Fibroblast of skin of right biceps (primary cell): ENCODE results near the gene TEAD1.

Experiments
- DNase-seq: peaks from one replicate; pipeline ENCODE4 v3.0.0-alpha.2; 2013

The TEAD1 gene

GRCh38 chr11:12687740-12688139, 13.5 kb downstream of the TEAD1 start:
- DNase-seq = no peak

DNA sequence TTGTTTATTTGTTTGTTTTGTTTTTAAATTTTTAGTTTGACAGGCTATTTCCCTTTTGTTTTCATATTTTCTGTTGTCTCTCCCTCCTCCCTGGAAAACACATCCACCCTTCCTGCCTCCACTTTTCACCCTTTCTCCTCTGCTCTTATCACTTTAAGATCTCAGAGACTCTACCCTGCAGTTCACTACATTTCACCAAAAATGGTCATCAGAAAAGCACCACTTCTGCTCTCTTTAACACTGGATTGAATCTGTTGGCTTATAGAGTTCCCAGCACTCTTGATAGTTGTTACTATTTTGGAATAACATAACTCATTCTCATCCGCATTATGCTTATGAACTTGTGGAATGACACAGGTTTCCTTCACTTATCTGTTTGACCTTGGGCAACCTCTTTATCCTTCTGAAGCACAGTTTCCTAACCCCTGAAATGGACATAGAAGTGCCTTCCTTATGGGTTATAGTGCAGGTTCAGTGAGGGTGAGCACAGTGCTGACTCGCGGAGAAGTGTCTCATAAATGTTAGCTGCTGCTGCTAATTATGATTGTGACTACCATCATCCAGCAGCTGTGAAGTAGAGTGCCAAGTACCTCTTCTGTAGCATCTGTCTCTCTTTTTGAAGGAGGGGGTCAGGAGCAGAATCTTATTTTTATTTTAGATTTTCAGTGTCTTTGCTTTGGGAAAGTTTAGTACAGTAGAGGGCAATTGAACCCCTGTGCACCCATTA, 15.0 kb downstream of the TEAD1 start:
- DNase-seq = no peak

DNA sequence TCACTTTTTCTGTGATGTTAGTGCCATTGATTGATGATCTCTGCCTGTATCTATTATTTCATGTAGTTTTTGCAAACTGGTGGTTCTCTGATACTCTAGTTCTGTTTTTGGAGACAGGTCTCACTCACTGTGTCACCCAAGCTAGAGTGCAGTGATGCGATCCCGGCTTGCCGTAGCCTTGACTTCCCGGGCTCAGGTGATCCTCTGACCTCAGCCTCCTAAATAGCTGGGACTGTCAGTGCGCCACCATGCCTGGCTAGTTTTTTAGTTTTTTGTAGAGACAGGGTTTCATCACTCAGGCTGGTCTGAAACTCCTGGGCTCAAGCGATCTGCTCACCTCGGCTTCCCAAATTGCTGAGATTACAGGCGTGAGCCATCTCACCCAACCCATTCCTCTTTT, 16.4 kb downstream of the TEAD1 start:
- DNase-seq = no peak

DNA sequence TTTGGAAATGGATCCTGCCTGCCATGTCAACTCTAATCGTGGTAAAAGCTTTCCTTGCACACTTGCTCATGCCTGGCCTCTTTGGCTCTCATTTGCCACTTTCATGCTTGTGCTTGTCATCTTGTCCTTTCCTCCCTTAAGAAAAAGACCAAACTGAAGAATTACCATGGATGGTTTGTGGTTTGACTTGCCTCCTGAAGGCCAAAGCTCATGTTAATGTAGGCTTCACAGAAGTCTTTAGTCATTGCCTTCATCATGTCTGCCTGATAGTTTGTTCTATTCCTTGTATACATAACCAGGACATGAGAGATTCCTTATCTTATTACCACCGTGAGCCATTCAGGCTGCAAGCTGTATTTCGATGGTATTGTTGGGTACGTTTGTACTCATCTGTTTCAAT, 17.3 kb downstream of the TEAD1 start:
- peak; percentile 57 for DNase-seq

GRCh38 chr11:12692229-12693075, 18.2 kb downstream of the TEAD1 start:
- DNase-seq = peak; percentile 87

- DNase-seq = no peak
Observed at GRCh38 chr11:12693094-12693478, 18.9 kb downstream of the TEAD1 start.

- DNase-seq = peak; percentile 99
Observed at GRCh38 chr11:12693479-12694182, 19.4 kb downstream of the TEAD1 start.

- no peak for DNase-seq
Observed at GRCh38 chr11:12694183-12694531, 19.9 kb downstream of the TEAD1 start.

DNA sequence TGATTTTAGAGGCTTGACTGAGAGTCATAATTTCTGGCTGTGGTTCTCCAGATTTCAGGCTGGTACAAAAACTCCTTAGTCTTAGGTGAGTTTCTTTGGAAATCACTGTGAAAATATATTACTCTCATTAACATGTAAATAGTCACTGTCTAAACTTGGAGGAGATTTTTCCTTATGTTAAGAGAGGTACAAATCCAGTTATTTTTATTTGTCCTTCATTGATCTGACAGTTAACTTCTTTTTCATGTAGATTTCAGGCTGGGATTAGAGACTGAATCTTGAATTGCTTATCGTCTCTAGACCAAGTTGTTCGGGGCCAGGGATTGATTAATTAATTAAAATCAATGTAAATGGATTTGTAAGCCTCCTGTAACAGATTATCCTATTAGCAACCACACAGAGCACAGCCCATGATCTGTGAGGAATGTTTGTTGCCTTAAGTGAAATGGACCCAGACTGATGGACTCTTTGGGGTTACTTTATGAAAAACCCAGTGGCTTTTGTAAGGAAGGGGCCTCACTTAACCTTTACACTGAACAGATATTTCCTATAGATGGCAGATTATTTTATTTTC, 21.1 kb downstream of the TEAD1 start:
- DNase-seq = no peak

DNA sequence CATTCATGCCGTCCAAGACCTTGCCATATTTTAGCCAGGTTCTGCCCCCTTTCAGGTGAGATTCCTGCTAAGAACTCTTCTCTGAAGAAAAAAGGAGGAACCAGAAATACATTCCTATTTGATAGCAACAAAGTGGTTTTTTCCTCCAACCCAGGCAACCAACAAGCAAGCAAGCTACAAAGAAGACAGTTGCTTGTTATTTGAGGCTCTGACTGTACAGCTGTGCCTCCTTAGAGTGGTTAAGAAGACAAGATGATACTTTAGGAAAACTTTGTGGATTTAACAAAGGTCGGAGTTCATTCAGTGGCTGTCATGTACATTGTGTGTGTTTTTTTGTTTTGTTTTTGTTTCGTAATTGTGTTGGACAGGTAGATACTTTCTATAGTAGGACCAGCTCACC, 21.7 kb downstream of the TEAD1 start:
- DNase-seq = no peak

- DNase-seq = no peak
Observed at GRCh38 chr11:12696911-12697581, 22.8 kb downstream of the TEAD1 start.

GRCh38 chr11:12698048-12698447, 23.8 kb downstream of the TEAD1 start:
- DNase-seq = no peak

GRCh38 chr11:12701811-12702592, 27.8 kb downstream of the TEAD1 start:
- DNase-seq = no peak

- DNase-seq = peak; percentile 48
Observed at GRCh38 chr11:12702999-12703453, 28.8 kb downstream of the TEAD1 start.

GRCh38 chr11:12704049-12704448, 29.8 kb downstream of the TEAD1 start:
- no peak for DNase-seq

DNA sequence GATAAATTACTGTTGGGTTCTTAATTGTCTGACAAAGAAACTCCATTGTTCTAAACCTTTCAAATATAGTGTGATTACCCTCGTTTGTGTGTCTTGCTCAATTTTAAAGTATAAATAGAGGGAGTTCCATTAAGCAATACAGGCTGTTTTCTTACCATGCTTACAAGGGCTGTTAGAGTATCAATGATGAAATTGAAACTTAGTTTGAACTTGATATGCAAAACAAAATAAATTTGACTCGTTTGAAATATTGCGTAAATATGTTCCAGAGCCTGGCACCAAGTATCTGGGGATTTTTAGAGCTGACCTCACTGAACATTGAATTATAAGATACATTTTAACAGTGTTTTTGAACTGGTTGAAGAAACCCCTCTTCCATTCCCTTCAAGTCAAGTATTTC, 31.7 kb downstream of the TEAD1 start:
- DNase-seq = no peak

GRCh38 chr11:12706545-12707499, 32.6 kb downstream of the TEAD1 start:
- DNase-seq = no peak

GRCh38 chr11:12707500-12707880, 33.3 kb downstream of the TEAD1 start:
- DNase-seq = no peak

- no peak for DNase-seq
Observed at GRCh38 chr11:12711496-12711895, 37.3 kb downstream of the TEAD1 start.

DNA sequence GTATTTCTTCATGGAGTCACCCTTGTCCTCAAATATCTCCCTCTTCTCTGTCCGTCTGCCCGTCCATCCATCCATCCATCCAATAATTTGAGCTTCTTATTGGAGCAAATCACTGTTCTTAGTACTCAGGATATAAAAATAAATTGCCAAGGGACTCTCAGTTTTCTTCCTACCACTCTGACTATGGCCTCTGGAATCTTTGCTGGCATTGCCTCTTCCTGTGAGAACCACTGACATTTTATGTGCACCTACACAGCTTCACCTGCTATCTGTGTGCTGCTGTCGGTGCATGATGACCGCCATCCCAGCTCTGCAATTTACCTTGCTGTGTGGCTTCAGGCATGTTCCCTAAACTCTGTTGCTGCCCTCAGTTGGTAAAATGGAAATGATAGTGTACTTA, 37.9 kb downstream of the TEAD1 start:
- DNase-seq = no peak

- DNase-seq = no peak
Observed at GRCh38 chr11:12715131-12715530, 40.9 kb downstream of the TEAD1 start.
